ENCODE results near the gene ZNF416. TPM values are rescaled to one million over a fixed set of nuclear protein-coding genes. Genes with fewer than 3 reads are reported as not detected.

The ZNF416 gene
- total and polyA plus RNA-seq, 11 donors: 1.8 to 7.3 (median 4.6) TPM

- ATAC-seq (peak; percentile 95 to 99 (median 98)), DNase-seq (peak; percentile 93 to 97 (median 95))
- Histone ChIP-seq H3K27ac (peak within 1 kb of the TSS; percentile 55 to 87 (median 80)), H3K9me3 (peaks cover 0 to 70% (median 38%) of the 10 kb centered on the region in 12 donors), H3K27me3 (no peaks in the 10 kb centered on the region), H3K4me1 (peaks cover 0 to 41% (median 15%) of the 10 kb centered on the region in 12 donors), H3K36me3 (peaks cover 0 to 40% (median 27%) of the 10 kb centered on the region in 9 donors), H3K4me3 (peak within 1 kb of the TSS; percentile 87 to 100 (median 96))
- TF ChIP-seq CTCF (IDR thresholded peaks at IDR 0.05) (peak in 9 of 12 donors; percentile 21 to 61 (median 46)), POLR2A (IDR thresholded peaks at IDR 0.05) (peak in 1 of 2 donors; percentile 46)
- intact Hi-C loops (cut with DNase I): loop anchor here in 1 of 10 donors (2.0 kb wide), 1 partner anchor 19 kb away; the partner anchor contains the start of gene ZNF211
- WGBS, 4 donors: 2 to 6% (median 2%) methylated on average over 28 to 64 of the region's 64 CpGs
Measured at GRCh38 chr19:57613941-57614743, 35.4 kb upstream of the ZNF416 start, which contains the start of gene ZNF134. Gene ZNF134 (plus strand): TSS chr19:57614242. CDS start chr19:57619469, 5,227 bp downstream.

GRCh38 chr19:57611113-57611512 is 32.4 kb upstream of the ZNF416 start:
- DNase-seq (no peak), ATAC-seq (no peak)
- intact Hi-C loops (cut with DNase I): no loop called here
- Histone ChIP-seq H3K27ac (no peak overlapping the region), H3K36me3 (peaks cover 0 to 30% (median 14%) of the 10 kb centered on the region in 9 donors), H3K27me3 (no peaks in the 10 kb centered on the region), H3K4me1 (peaks cover 0 to 20% (median 11%) of the 10 kb centered on the region in 12 donors), H3K4me3 (no peak overlapping the region), H3K9me3 (peaks cover 0 to 69% (median 24%) of the 10 kb centered on the region in 12 donors)
- no peak for TF ChIP-seq POLR2A (IDR thresholded peaks at IDR 0.05)
- TF ChIP-seq CTCF (IDR thresholded peaks at IDR 0.05): no peak
- 53 to 68% (median 63%) methylated on average over 4 of the region's 4 CpGs for WGBS, 4 donors

DNA sequence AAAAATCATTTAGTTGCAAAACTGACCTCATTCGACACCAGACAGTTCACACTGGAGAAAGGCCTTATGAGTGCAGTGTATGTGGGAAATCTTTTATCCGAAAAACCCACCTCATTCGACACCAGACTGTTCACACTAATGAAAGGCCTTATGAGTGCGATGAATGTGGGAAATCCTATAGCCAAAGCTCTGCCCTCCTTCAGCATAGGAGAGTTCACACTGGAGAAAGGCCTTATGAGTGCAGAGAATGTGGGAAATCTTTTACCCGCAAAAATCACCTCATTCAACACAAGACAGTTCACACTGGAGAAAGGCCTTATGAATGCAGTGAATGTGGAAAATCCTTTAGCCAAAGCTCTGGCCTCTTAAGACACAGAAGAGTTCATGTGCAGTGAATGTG is 28.2 kb upstream of the ZNF416 start:
- no peaks in the 10 kb centered on the region for H3K4me1 ChIP-seq
- ATAC-seq (no peak), DNase-seq (no peak)
- intact Hi-C loops (cut with DNase I): no loop called here
- TF ChIP-seq POLR2A (IDR thresholded peaks at IDR 0.05) (no peak), CTCF (IDR thresholded peaks at IDR 0.05) (no peak)
- H3K9me3 ChIP-seq: peaks cover 0 to 90% (median 24%) of the 10 kb centered on the region in 12 donors
- H3K4me3 ChIP-seq: no peak overlapping the region
- WGBS, 4 donors: 92 to 99% (median 96%) methylated on average over 5 of the region's 5 CpGs
- H3K36me3 ChIP-seq: peaks cover 0 to 42% (median 27%) of the 10 kb centered on the region in 9 donors
- no peaks in the 10 kb centered on the region for H3K27me3 ChIP-seq
- H3K27ac ChIP-seq: no peak overlapping the region
